Liver (tissue), 9 donors: ENCODE results near the gene ITGA8. TPM values are rescaled to one million over a fixed set of nuclear protein-coding genes. Genes with fewer than 3 reads are reported as not detected.

ENCODE experiments used
- DNase-seq: peaks from one replicate; pipeline ENCODE4 v3.0.0-alpha.2; 2017; ENCODE audit warnings: low spot score
- H3K27ac ChIP-seq, 2 donors: one replicate each; pipeline ENCODE4 v1.7.0; 2013; ENCODE audit warnings: inconsistent platforms in 2 of 2, low read length in 2 of 2, control low read depth in 1 of 2, low read depth in 1 of 2, mild to moderate bottlenecking in 1 of 2
- H3K27me3 ChIP-seq, 4 donors: one replicate each; pipeline versions ENCODE4 v1.6.1 to v1.7.0; 2013; ENCODE audit warnings: low read length in 3 of 4, inconsistent platforms in 1 of 4, mild to moderate bottlenecking in 1 of 4, moderate library complexity in 1 of 4; ENCODE audit not compliant: control insufficient read depth in 4 of 4, insufficient read depth in 4 of 4
- H3K36me3 ChIP-seq, 4 donors: one replicate each; pipeline versions ENCODE4 v1.6.1 to v1.7.0; 2013; ENCODE audit warnings: low read length in 3 of 4, mild to moderate bottlenecking in 3 of 4, low read depth in 1 of 4, moderate library complexity in 1 of 4; ENCODE audit not compliant: control insufficient read depth in 4 of 4, insufficient read depth in 3 of 4
- H3K4me1 ChIP-seq, 4 donors: one replicate each; pipeline versions ENCODE4 v1.6.1 to v1.7.0; 2013; ENCODE audit warnings: low read length in 3 of 4, mild to moderate bottlenecking in 3 of 4, moderate library complexity in 1 of 4; ENCODE audit not compliant: control insufficient read depth in 4 of 4, insufficient read depth in 4 of 4
- H3K4me3 ChIP-seq, 3 donors: one replicate each; pipeline versions ENCODE4 v1.6.1 to v1.7.0; 2013; ENCODE audit warnings: low read length in 3 of 3, control low read depth in 1 of 3, low read depth in 1 of 3, mild to moderate bottlenecking in 1 of 3
- H3K9ac ChIP-seq, 2 donors: one replicate each; pipeline ENCODE4 v1.7.0; 2013; ENCODE audit warnings: low read length in 2 of 2, mild to moderate bottlenecking in 2 of 2, moderate library complexity in 2 of 2, control low read depth in 1 of 2, low read depth in 1 of 2
- H3K9me3 ChIP-seq, 4 donors: one replicate each; pipeline versions ENCODE4 v1.6.1 to v1.7.0; 2013; ENCODE audit warnings: low read length in 3 of 4; ENCODE audit not compliant: control insufficient read depth in 4 of 4
- ATF3 ChIP-seq: IDR thresholded peaks from 2 replicates; pipeline ENCODE4 v1.6.1; 2016; ENCODE audit warnings: antibody characterized with exemption
- EGR1 ChIP-seq, 2 donors: IDR thresholded peaks; 2 replicates each; pipeline ENCODE4 v1.6.1; 2016 to 2018; ENCODE audit warnings: antibody characterized with exemption in 2 of 2, low read depth in 2 of 2
- FOXA1 ChIP-seq: IDR thresholded peaks from 2 replicates; pipeline ENCODE4 v1.6.1; 2016; ENCODE audit warnings: antibody characterized with exemption
- FOXA2 ChIP-seq: IDR thresholded peaks from 2 replicates; pipeline ENCODE4 v1.6.1; 2016; ENCODE audit warnings: antibody characterized with exemption
- GABPA ChIP-seq, 2 donors: IDR thresholded peaks in 1 of 2; conservative IDR thresholded peaks in 1 of 2; 2 replicates each; pipeline ENCODE4 v1.6.1; 2016; ENCODE audit warnings: antibody characterized with exemption in 2 of 2, mild to moderate bottlenecking in 1 of 2, moderate library complexity in 1 of 2
- HNF4A ChIP-seq, 2 donors: conservative IDR thresholded peaks; 2 replicates each; pipeline ENCODE4 v1.6.1; 2016; ENCODE audit warnings: antibody characterized with exemption in 2 of 2, mild to moderate bottlenecking in 2 of 2
- HNF4G ChIP-seq: IDR thresholded peaks from 2 replicates; pipeline ENCODE4 v1.6.1; 2016; ENCODE audit warnings: antibody characterized with exemption
- NR2F2 ChIP-seq: IDR thresholded peaks from 2 replicates; pipeline ENCODE4 v1.6.1; 2016; ENCODE audit warnings: antibody characterized with exemption
- RAD21 ChIP-seq, 2 donors: IDR thresholded peaks; 2 replicates each; pipeline ENCODE4 v1.6.1; 2016; ENCODE audit warnings: antibody characterized with exemption in 2 of 2, mild to moderate bottlenecking in 2 of 2
- REST ChIP-seq: IDR thresholded peaks from 2 replicates; pipeline ENCODE4 v1.6.1; 2016; ENCODE audit warnings: antibody characterized with exemption, mild to moderate bottlenecking
- RXRA ChIP-seq, 2 donors: IDR thresholded peaks; 2 replicates each; pipeline ENCODE4 v1.6.1; 2017 to 2018; ENCODE audit warnings: antibody characterized with exemption in 2 of 2, mild to moderate bottlenecking in 1 of 2
- SP1 ChIP-seq: IDR thresholded peaks from 2 replicates; pipeline ENCODE4 v1.6.1; 2018; ENCODE audit warnings: antibody characterized with exemption, mild to moderate bottlenecking
- TAF1 ChIP-seq: conservative IDR thresholded peaks from 2 replicates; pipeline ENCODE4 v1.6.1; 2016; ENCODE audit warnings: antibody characterized with exemption, mild to moderate bottlenecking
- YY1 ChIP-seq: IDR thresholded peaks from 2 replicates; pipeline ENCODE4 v1.6.1; 2016; ENCODE audit warnings: antibody characterized with exemption, mild to moderate bottlenecking
- ZBTB33 ChIP-seq: IDR thresholded peaks from 2 replicates; pipeline ENCODE4 v1.6.1; 2016; ENCODE audit warnings: antibody characterized with exemption
- WGBS: extraction: QIAGEN DNeasy Blood & Tissue Kit; methylation state at CpG from one replicate; pipeline ENCODE4 v1.1.7; 2013; 5-methylcytosine and 5-hydroxymethylcytosine counted together
- polyA plus RNA-seq, 2 donors: library from polyadenylated mRNA; stranded (reverse) in 1 of 2; unstranded in 1 of 2; fragments of 200-250 nt in 1 of 2; fragments of >200 nt in 1 of 2; fragmentation: Nextera tagmentation in 1 of 2; extraction: Ambion mirVana in 1 of 2; gene quantifications; one replicate each; pipeline versions ENCODE4 v1.2.1 to v1.2.3, GENCODE V29; 2013 to 2015
- total RNA-seq, 2 donors: library from RNA; depleted of rRNA; stranded (reverse); fragments of >200 nt; gene quantifications; one replicate each; pipeline ENCODE4 v1.2.3, GENCODE V29; 2014
- donor health status: healthy.
- donor health status: healthy.
- donor health status: healthy.
- donor health status: healthy.
- donor health status: healthy.

Gene ITGA8
- total and polyA plus RNA-seq, 4 donors, result 0.06 to 1.0 (median 0.60) TPM

DNA sequence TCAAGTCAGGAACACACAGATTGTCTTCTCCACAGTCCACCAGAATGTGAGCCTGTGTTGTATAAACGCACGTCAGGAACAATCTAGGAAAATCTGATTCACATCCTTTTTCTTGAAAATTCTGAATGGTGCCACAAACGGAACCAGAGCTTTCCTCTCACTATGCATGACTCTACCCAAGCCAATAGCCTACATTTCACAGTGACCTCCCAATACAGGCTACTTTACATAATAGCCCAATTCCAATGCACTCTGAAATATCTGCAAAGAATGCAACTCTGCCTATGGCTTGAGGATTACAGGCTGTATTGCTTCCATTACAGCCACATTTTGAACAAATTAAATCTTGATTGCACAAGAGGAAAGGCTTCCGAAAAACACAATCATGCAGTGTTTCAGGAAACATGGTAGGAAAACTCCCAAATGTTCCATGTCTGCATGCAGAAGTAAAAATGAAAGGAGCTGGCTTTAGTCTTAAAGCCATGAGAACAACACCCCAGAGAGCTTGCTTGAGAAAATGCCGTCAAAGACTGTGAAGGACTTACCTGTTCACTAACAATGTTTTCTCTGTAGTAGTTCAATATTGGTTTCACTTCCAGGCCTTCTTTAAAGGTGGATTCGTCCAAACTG, 113.9 kb downstream of the ITGA8 start:
- TF ChIP-seq FOXA1 (no peak), YY1 (no peak), EGR1 (IDR thresholded peaks at IDR 0.05; ENCODE audit: low read depth in 2 of 2) (no peak), ATF3 (no peak), ZBTB33 (no peak), RAD21 (IDR thresholded peaks at IDR 0.05) (no peak), REST (no peak), TAF1 (no peak), SP1 (no peak)
- 67% methylated on average over 6 of the region's 6 CpGs for WGBS
- no peaks in the 10 kb centered on the region for H3K36me3 ChIP-seq
- DNase-seq, result no peak
- no peaks in the 10 kb centered on the region for H3K9me3 ChIP-seq
- no peak overlapping the region for H3K9ac ChIP-seq
- H3K4me3 ChIP-seq, result no peak overlapping the region
- no peaks in the 10 kb centered on the region for H3K27me3 ChIP-seq
- H3K27ac ChIP-seq, result no peak overlapping the region
- peaks cover 0 to 2% (median 0%) of the 10 kb centered on the region in 4 donors for H3K4me1 ChIP-seq

DNA sequence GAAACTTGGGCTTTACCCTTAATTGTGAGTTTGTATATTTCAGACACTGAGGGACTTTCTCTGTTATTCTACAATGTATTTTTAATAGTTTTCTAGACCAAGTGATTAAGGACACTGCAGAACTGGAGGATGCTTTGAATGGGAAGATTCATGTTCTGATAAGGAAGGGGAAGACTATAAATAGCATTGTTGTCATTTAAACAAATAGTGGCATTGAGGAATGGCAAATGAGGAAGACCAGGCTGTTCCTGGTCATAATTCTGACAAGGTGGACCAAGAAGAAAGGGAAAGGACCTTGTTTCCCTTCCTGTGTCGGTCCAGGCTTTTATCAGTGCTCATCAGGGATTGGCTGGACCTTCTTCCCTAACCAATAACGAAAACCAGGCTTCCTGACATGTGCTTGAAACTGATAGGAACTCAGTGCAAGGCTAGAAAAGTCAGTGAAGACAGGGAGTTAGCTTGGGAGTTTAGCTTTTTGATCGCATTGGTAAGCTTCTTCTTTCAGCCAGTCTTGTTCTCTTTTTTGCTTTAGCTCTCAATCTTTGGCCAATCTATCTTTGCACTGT, 116.2 kb downstream of the ITGA8 start:
- no peak overlapping the region for H3K27ac ChIP-seq
- H3K9ac ChIP-seq, result no peak overlapping the region
- peaks cover 0 to 2% (median 0%) of the 10 kb centered on the region in 4 donors for H3K4me1 ChIP-seq
- DNase-seq, result no peak
- no peaks in the 10 kb centered on the region for H3K27me3 ChIP-seq
- H3K36me3 ChIP-seq, result no peaks in the 10 kb centered on the region
- no peaks in the 10 kb centered on the region for H3K9me3 ChIP-seq
- TF ChIP-seq REST, result no peak
- TF ChIP-seq HNF4A (conservative IDR thresholded peaks at IDR 0.05), result no peak
- no peak for TF ChIP-seq YY1
- no peak for TF ChIP-seq GABPA (IDR thresholded peaks at IDR 0.05 in 1 of 2, conservative IDR thresholded peaks at IDR 0.05 in 1 of 2)
- TF ChIP-seq RXRA (IDR thresholded peaks at IDR 0.05), result no peak
- TF ChIP-seq FOXA1, result no peak
- TF ChIP-seq TAF1, result no peak
- TF ChIP-seq RAD21 (IDR thresholded peaks at IDR 0.05), result no peak
- no peak for TF ChIP-seq HNF4G
- no peak for TF ChIP-seq EGR1 (IDR thresholded peaks at IDR 0.05; ENCODE audit: low read depth in 2 of 2)
- no peak for TF ChIP-seq FOXA2
- TF ChIP-seq ZBTB33, result no peak
- no peak for TF ChIP-seq NR2F2
- no peak for TF ChIP-seq ATF3
- TF ChIP-seq SP1, result no peak
- no peak overlapping the region for H3K4me3 ChIP-seq
- WGBS, result 38% methylated on average over 3 of the region's 3 CpGs
